HG03565 (cell line): Measurements from ENCODE around the gene MRPL41.
A peak's percentile ranks its signal among the peaks of the same experiment; 100 is the strongest.
"Not testable (repeated sequence)": the region's sequence is repeated elsewhere in the genome, so short reads cannot be mapped to it uniquely, and the experiment has no call there.

Experiments used
- ATAC-seq: cut with Tn5 transposase; IDR thresholded peaks from one replicate; pipeline ENCODE4 v1.9.1; 2021; ENCODE audit warnings: mild to moderate bottlenecking, moderate library complexity; ENCODE audit not compliant: unreplicated experiment

Gene MRPL41

GRCh38 chr9:137551264-137552021 lies at the start of gene MRPL41:
MRPL41 (plus strand) TSS chr9:137551879; CDS start chr9:137552082, 203 bp downstream.
- ATAC-seq = peak; percentile 76

GRCh38 chr9:137502008-137502911 lies 49.4 kb upstream of the MRPL41 start:
- no peak for ATAC-seq

- ATAC-seq = no peak
Measured at GRCh38 chr9:137504432-137504777, 47.3 kb upstream of the MRPL41 start.

- no peak for ATAC-seq
Measured at GRCh38 chr9:137505421-137506140, 46.1 kb upstream of the MRPL41 start.

GRCh38 chr9:137506274-137506673 lies 45.4 kb upstream of the MRPL41 start:
- no peak for ATAC-seq

- ATAC-seq = no peak
Measured at GRCh38 chr9:137506702-137507171, 44.9 kb upstream of the MRPL41 start.

GRCh38 chr9:137509198-137509597 lies 42.5 kb upstream of the MRPL41 start:
- ATAC-seq = no peak

- not testable (repeated sequence) for ATAC-seq
Measured at GRCh38 chr9:137511126-137511525, 40.6 kb upstream of the MRPL41 start.

GRCh38 chr9:137511758-137512463 lies 39.8 kb upstream of the MRPL41 start:
- no peak for ATAC-seq

- ATAC-seq = not testable (repeated sequence)
Measured at GRCh38 chr9:137513136-137513535, 38.5 kb upstream of the MRPL41 start.

GRCh38 chr9:137513801-137514570 lies 37.7 kb upstream of the MRPL41 start:
- ATAC-seq = not testable (repeated sequence)

- no peak for ATAC-seq
Measured at GRCh38 chr9:137514691-137515337, 36.9 kb upstream of the MRPL41 start.

GRCh38 chr9:137515338-137515724 lies 36.3 kb upstream of the MRPL41 start:
- ATAC-seq = no peak

- ATAC-seq = no peak
Measured at GRCh38 chr9:137516144-137516917, 35.3 kb upstream of the MRPL41 start.

GRCh38 chr9:137518661-137519459 lies 32.8 kb upstream of the MRPL41 start:
- ATAC-seq = not testable (repeated sequence)

- ATAC-seq = no peak
Measured at GRCh38 chr9:137519553-137519952, 32.1 kb upstream of the MRPL41 start.

- ATAC-seq = no peak
Measured at GRCh38 chr9:137520614-137521404, 30.9 kb upstream of the MRPL41 start.
